A172 (cell line): ENCODE results near the gene TLN1. TPM values are rescaled to one million over a fixed set of nuclear protein-coding genes. Genes with fewer than 3 reads are reported as not detected.
A peak's percentile ranks its signal among the peaks of the same experiment; 100 is the strongest.

Experiments
- DNase-seq: peaks from one replicate; pipeline ENCODE4 v3.0.0-alpha.2; 2015; ENCODE audit warnings: low spot score
- total RNA-seq: library from RNA; depleted of rRNA; stranded (reverse); fragments of >200 nt; shearing (Covaris generic); gene quantifications from 2 replicates; pipeline ENCODE4 v1.2.3, GENCODE V29; 2014

TLN1 gene
- total RNA-seq, 1 experiment from 2014 or later: 155 TPM

GRCh38 chr9:35753466-35753865 is 21.5 kb upstream of the TLN1 start:
- DNase-seq: no peak

- no peak for DNase-seq
These were observed 18.2 kb upstream of the TLN1 start for GRCh38 chr9:35750256-35750531.

- DNase-seq: no peak
These were observed 17.7 kb upstream of the TLN1 start for GRCh38 chr9:35749515-35750255.

GRCh38 chr9:35748858-35749514 is 17.0 kb upstream of the TLN1 start, which contains the start of the genes GBA2 and RGP1:
Gene GBA2, minus strand, starts transcription at chr9:35749228. Its CDS starts 524 bp downstream, at chr9:35748704.
Gene RGP1, plus strand, starts transcription at chr9:35749287. Its CDS starts 469 bp downstream, at chr9:35749756.
- peak; percentile 61 for DNase-seq

GRCh38 chr9:35748242-35748857 is 16.4 kb upstream of the TLN1 start:
- no peak for DNase-seq

GRCh38 chr9:35746583-35746982 is 14.6 kb upstream of the TLN1 start:
- DNase-seq: no peak

GRCh38 chr9:35745569-35745968 is 13.6 kb upstream of the TLN1 start:
- no peak for DNase-seq

- no peak for DNase-seq
These were observed 12.0 kb upstream of the TLN1 start for GRCh38 chr9:35743880-35744518.

- DNase-seq: no peak
These were observed 11.5 kb upstream of the TLN1 start for GRCh38 chr9:35743452-35743851.

- DNase-seq: no peak
These were observed 9.7 kb upstream of the TLN1 start for GRCh38 chr9:35741740-35742139.

- no peak for DNase-seq
These were observed 8.2 kb upstream of the TLN1 start for GRCh38 chr9:35740243-35740642.

GRCh38 chr9:35738924-35739323 is 6.9 kb upstream of the TLN1 start:
- DNase-seq: no peak

GRCh38 chr9:35738186-35738585 is 6.2 kb upstream of the TLN1 start:
- DNase-seq: no peak

GRCh38 chr9:35737143-35737542 is 5.1 kb upstream of the TLN1 start:
- no peak for DNase-seq

GRCh38 chr9:35736201-35736633 is 4.2 kb upstream of the TLN1 start:
- no peak for DNase-seq

- DNase-seq: no peak
These were observed 2.1 kb upstream of the TLN1 start for GRCh38 chr9:35734096-35734495.

- DNase-seq: peak; percentile 63
These were observed 976 bp upstream of the TLN1 start for GRCh38 chr9:35732800-35733541.

- no peak for DNase-seq
These were observed 395 bp downstream of the TLN1 start for GRCh38 chr9:35731415-35732184.

GRCh38 chr9:35730486-35730854 is 1.5 kb downstream of the TLN1 start:
- no peak for DNase-seq

- peak; percentile 91 for DNase-seq
These were observed 2.1 kb downstream of the TLN1 start for GRCh38 chr9:35729700-35730485.
